Kasumi-1 (cell line): ENCODE results near the gene SMO.
"Not testable (repeated sequence)": the region's sequence is repeated elsewhere in the genome, so short reads cannot be mapped to it uniquely, and the experiment has no call there.

Experiments
- DNase-seq, 2 experiments: peaks; one replicate each; lab custom pipeline; 2025; lab: John Stamatoyannopoulos, UW

SMO gene

DNA sequence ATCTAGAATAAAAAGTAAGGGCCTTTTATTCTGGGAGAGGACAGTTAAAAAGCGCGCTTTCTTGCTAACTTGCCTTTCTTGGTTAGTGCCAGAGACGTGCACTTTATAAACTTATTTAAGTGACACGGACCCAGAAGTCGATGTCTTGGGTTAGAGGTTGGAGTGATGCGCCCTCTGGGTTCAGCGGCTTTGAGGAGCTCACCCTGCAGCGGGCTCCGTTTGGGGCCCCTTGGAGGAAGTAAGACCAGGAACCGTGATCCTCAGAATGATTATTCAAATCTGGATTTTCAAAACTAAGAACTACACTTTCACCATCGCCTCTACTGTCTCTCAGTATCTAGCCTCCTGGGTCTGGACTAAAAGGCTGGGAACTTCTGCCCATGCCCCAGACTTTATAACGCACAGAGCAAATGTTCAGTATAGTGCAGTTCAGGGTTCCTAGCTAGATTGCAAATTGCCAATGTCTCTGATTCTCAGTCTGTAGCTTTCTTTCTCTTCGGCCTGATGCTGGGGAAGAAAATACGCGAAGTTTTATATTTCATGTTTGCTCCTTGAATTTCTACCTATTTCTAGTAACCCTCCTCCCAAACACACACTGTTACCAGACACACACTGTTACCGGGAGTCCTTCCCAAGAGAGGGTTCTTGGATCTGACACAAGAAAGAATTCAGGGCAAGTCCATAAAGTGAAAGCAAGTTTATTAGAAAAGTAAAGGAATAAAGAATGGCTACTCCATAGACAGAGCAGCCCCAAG, 18.6 kb upstream of the SMO start:
- DNase-seq = peak; percentile 68 to 71

DNA sequence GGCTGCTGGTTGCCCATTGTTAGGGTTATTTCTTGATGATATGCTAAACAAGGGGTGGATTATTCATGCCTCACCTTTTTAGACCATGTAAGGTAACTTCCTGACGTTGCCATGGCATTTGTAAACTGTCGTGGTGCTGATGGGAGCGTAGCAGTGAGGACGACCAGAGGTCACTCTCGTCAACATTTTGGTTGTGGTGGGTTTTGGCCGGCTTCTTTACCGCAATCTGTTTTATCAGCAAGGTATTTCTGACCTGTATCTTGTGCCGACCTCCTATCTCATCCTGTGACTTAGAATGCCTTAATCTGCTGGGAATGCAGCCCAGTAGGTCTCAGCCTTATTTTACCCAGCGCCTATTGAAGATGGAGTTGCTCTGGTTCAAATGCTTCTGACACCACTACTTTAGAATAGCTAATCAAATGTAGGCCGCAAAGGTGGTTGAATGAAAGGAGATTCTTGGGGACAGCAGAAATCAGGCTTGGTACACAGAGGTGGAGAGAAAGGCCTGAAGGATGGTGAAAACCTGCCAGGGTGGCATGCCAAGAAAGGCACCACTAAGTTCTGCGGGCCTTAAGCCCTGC, 17.9 kb upstream of the SMO start:
- no peak for DNase-seq

DNA sequence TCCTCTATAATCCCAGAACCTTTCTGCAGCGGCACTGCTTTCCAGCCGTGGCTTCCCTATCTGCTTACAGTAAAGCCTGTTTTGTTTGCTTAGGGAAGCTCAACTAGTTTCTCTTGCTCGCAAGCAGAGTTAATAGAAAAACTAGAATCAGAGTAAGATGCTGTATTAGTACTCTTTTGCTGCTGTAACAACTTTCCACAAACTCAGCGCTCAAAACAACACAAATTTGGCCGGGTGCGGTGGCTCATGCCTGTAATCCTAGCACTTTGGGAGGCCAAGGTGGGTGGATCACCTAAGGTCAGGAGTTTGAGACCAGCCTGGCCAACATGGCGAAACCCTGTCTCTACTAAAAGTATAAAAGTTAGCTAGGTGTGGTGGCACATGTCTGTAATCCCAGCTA, 14.6 kb upstream of the SMO start:
- not testable (repeated sequence) for DNase-seq

DNA sequence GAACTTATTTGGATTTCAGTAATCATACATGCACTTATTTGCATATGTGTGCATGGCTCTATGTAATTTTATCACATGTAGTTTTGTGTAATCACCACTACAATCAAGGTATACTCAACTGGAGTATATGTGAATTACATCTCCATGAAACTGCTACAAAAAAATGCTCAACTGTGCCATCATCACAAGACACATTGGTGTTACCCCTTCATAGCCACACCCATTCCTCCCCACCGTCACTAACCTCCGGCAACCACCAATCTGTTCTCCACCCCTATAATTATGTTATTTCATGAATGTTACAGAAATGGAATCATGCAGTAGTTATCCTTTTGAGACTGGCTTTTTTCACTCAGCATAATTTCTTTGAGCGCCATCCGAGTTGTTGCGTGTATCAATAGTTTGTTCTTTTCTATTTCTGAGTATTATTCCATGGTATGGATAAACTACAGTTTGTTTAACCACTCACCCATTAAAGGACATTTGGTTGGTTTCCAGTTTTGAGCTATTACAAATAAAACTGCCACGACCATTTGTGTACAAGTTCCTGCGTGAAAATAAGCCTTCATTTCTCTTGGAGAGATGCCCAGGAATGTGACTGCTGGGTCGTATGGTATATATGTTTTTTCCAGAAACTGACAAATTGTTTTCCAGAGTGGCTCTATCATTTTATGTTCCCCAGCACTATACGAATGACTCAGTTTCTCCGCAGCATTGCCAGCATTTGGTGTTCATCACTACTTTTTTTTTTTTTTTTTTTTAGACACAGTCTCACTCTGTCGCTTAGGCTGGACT, 11.3 kb upstream of the SMO start:
- peak in 1 of 2 experiments; percentile 13 for DNase-seq

DNA sequence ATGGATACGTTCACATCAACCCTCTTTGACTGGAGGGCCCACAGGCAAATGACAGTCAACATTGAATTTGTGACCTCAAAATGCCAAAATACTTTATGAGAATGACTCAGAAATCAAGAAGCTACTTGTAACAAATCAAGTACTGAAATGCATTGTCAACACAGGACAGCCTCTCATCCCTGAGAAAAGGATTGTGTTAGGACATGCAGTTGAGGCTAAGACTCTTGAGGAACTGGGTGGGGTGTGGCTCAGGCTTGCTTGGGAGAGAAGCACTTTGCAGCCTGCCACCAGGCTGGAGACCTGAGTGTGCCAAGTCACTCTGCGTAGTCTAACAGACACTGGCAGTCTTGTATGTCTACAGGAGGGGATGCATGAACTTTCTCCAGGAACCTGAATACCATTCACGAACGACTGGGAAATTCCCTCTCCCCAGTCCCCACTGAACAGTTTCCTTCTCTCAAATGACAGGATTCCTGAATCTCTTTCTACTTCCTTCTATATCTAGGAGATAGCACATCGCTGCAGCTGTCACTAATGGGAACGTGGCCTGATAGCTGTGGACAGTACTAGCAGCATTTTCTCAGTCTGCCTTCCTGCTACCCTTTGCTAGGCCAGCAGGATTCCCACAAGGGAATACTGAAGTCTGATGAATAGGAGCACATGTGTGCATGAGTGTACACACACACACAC, 3.3 kb upstream of the SMO start:
- no peak for DNase-seq

DNA sequence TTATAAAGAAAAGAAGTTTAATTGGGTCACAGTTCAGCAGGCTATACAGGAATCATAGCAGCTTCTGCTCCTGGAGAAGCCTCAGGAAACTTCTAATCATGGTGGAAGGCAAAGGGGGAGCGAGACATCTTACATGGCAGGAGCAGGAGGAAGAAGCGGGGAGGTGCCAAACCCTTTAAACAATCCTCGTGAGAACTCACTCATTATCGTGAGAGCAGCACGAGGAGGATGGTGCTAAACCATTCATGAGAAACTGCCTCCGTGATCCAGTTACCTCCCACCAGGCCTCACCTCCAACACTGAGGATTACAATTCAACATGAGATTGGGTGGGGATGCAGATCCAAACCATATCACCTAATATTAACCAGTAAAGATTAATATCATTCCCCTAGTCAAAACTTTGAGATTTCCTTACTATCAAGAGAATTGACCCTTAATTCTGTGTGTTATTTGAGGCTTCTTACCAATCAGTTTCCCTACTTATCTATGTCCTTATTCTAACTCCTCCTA, 1.6 kb upstream of the SMO start:
- no peak for DNase-seq

DNA sequence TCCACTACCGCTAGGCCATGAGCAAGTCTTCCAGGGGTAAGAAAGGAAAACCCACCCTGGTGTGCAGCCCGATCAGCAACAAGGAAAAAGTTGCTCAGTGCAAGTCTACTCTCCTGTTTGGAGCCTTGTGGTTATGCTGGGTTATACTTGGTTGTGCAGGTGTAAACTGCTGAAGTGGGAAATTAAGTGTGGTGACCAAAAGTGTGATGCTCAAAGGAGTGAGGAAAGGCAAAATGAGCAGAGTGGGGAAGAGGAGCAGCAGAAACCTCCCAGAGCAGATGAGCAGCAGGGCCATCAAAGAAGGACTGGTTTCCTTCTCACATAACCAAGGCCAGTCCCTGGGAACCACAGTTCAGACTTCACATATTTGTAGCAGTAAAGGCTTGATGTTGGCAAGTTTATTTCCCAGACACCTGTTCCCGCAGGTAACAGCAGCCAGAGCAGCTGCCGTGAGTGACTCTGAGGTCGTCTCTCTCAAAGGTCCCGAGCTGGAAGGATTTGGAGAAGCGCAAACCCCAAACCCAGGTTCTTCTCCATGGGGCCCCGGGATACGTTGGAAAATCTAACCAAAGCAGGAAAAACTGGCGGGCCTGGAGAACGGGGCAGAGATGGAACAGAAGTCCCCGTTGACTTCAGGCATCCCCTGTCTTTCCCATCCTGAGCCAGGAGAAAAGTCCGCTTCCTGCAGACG, 607 bp upstream of the SMO start:
- no peak for DNase-seq

DNA sequence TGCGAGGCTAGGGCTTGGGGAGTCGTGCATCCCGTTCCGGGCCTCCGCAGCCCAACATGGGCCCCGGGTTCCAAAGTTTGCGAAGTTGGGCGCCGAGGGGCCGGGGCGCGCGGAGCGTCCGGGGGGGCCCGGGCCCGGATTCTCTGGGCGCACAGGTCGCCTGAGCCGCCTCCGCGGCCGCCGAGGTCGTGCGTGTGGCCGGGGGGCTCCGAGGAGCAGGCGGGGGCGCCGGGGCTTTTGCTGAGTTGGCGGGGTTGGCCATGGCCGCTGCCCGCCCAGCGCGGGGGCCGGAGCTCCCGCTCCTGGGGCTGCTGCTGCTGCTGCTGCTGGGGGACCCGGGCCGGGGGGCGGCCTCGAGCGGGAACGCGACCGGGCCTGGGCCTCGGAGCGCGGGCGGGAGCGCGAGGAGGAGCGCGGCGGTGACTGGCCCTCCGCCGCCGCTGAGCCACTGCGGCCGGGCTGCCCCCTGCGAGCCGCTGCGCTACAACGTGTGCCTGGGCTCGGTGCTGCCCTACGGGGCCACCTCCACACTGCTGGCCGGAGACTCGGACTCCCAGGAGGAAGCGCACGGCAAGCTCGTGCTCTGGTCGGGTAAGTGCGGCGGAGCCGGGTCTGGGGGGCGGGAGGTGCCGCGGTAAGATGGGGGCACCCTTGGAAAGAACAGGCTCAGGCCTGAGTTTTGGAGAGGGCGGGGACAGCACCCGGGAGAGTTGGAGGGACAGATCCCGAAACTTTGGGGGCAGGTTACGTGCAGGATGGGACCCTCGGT, 643 bp downstream of the SMO start:
- DNase-seq = no peak

DNA sequence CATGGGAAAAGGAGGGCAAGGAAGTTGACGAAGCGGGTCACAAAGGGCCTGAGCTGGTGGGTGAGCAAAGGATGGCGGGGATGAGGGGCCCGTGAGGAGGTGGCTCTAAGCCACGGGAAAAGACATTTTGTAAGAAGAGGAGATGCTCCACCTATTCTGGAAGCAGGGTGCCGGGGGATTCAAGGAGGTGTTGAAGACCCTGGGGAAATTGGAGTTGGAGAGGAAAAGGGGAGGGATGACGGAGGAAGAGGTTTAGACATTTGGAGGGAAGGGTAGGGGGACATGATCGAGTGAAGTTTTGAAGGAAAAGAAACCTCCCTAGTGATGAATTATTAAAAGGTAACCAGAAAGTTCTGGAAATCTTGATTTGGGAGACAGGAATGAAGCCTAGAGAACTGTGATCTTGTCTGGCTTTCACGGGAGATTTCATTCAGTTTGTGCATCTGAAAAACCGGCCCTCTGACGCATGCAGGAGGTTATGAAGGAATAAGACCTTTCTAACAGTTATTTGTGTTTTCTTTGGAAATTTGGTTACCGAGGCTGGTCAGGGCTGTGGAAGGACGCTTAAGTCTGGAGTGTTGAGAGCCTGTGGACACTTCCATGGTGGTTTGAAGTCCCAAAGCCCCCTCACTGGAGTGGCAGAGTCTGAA, 1.4 kb downstream of the SMO start:
- DNase-seq = no peak

DNA sequence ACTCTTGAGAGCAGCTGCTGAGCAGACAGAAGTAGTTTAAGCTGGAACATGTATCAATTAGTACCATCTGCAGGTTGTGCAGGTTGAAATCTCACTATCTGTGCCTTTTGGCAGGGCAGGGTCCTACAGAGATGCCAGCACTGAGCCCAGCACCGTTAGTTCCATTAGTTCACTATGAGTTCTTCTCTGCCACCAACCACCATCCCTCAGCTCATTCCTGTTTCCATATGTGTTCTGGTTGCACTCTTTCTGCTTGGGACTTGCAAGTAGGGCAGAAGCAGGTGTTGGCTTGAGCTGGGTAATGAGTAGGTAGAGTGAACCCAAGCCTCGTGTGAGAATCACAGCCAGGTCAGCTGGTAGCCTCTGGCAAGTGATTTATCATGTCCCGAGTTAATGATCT, 2.8 kb downstream of the SMO start:
- DNase-seq = no peak

DNA sequence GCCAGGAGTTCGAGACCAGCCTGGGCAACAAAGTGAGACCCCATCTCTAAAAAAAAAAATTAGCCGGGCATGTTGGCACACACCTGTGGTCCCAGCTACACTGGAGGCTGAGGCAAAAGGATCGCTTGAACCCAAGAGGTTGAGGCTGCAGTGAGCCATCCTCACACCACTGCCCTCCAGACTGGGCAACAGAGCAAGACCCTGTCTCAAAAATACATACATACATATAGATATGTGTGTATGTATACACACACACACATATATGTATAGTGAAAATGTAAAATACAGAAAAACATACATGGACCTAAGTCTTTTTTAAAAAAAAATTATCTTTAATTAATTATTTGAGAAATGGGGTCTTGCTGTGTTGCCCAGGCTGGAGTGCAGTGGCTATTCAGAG, 5.5 kb downstream of the SMO start:
- DNase-seq = no peak

DNA sequence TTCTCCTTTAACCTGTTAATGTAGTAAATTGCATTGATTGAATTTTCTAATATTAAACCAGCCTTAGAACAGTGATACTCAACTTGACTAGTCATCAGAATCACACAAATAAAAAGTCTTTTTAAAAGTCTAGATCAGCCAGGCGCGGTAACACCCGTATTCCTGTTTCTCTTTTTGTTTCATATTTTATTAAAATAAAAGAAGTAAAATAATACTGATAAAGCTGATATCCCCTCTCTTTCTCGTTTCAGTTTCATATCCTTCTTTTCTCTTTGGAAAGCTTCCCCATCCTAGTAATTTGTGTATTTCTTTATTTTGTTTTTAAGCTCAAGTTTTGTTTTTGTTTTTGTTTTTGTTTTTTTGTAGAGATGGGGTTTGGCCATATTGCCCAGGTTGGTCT, 9.3 kb downstream of the SMO start:
- DNase-seq = no peak

DNA sequence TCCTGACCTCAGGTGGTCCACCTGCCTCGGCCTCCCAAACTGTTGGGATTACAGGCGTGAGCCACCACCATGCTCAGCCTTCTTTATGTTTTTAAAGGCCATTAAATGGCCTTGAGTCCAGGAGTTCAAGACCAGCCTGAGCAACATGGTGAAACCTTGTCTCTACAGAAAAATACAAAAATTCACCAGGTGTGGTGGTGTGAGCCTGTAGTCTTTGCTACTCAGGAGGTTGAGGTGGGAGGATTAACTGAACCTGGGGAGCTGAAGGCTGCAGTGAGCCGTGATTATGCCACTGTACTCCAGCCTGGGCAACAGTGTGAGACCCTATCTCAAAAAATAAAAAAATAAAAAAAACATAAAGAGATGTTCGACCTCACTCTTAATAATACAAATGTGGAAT, 11.0 kb downstream of the SMO start:
- no peak for DNase-seq

DNA sequence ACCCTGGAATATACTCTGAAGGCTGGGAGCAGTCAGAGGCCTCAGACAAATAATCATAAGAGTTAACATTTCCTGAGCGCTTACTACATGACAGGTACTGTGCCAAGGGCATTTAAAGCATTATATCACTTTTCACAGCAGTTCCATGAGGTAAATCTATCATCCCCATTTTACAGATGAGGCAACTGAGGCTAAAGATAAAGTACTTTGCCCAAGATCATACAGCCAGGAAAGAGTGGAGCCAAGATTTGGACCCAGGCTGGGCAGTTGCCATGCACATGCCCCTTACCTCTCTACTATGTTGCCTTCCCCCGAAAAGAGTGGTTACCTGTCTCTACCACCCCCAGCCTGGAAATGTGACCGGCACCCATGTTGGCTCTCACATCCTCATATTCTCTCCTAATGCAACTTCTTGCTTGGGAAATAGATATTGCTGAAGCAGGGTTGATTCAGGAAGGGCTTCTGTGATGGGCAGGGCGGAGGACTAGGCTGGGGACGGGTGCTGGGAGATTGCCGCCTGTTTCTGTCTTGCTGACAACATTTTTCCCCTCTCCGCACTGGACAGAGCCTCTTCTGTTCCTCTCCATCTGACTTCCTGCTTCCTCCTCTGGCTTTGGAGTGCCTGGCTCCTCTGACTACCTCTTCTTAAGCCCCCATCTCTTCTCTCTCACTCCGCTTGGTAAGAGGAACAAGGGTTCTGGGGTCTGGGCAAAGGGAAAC, 13.8 kb downstream of the SMO start:
- peak in 1 of 2 experiments; percentile 7 for DNase-seq

DNA sequence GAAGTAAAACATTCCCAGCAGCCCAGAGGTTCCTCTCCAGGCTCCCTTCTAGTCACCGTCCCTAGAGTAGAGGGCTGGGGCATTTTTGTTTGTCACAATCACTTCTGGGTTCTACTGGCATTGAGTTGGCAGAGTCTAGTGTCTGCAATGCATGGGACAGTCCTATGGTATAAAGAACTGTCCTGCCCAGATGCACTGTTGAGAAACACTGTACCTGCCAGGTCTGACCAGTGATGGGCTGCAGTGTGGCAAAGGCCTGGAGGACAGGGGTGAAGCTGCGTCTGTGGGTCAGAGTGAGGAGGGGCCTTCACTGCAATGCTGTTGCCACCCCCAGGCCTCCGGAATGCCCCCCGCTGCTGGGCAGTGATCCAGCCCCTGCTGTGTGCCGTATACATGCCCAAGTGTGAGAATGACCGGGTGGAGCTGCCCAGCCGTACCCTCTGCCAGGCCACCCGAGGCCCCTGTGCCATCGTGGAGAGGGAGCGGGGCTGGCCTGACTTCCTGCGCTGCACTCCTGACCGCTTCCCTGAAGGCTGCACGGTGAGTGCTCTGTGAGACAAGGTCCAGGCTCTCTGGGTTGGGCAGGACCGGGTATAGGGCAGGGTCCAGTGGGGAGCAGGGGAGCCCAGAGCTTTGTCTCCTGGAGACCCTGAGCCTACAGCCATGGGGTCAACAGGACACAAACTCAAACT, 14.8 kb downstream of the SMO start:
- no peak for DNase-seq

DNA sequence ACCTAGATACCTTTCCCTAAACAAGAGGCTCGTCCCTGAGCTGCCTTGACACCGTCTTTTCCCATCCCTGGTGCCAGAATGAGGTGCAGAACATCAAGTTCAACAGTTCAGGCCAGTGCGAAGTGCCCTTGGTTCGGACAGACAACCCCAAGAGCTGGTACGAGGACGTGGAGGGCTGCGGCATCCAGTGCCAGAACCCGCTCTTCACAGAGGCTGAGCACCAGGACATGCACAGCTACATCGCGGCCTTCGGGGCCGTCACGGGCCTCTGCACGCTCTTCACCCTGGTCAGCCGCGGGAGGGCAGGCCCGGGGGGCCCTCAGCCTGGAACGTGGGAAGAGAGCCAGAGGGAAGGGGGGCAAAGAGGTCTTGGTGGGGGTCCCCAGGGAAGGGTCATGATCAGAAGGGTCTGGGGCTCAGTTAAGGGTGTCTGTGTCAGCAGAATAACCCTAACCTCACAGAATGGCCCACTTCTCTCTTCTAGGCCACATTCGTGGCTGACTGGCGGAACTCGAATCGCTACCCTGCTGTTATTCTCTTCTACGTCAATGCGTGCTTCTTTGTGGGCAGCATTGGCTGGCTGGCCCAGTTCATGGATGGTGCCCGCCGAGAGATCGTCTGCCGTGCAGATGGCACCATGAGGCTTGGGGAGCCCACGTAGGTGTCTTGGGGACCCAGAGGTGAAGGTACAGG, 16.8 kb downstream of the SMO start:
- no peak for DNase-seq

DNA sequence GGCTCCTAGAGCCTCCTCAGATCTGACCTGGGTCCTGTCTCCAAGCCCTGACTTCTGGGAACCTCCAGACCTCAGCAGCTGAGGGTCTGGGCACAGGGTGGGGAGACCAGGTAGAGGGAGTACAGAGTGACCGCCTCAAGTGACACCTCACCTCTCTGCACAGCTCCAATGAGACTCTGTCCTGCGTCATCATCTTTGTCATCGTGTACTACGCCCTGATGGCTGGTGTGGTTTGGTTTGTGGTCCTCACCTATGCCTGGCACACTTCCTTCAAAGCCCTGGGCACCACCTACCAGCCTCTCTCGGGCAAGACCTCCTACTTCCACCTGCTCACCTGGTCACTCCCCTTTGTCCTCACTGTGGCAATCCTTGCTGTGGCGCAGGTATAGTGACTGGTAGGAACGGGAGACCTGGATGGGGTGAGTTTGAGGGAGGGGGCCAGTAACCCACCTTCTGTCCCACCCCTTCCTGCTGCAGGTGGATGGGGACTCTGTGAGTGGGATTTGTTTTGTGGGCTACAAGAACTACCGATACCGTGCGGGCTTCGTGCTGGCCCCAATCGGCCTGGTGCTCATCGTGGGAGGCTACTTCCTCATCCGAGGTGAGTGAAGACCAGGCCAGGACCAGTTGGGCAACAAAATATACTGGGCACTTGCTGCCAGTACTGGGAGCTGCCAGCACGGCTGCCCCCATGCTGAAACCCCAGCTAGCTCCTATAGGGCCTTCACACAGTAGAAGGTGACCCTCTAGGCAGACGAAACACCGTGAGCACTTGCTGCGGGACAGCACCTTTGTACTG, 17.8 kb downstream of the SMO start:
- DNase-seq = no peak

DNA sequence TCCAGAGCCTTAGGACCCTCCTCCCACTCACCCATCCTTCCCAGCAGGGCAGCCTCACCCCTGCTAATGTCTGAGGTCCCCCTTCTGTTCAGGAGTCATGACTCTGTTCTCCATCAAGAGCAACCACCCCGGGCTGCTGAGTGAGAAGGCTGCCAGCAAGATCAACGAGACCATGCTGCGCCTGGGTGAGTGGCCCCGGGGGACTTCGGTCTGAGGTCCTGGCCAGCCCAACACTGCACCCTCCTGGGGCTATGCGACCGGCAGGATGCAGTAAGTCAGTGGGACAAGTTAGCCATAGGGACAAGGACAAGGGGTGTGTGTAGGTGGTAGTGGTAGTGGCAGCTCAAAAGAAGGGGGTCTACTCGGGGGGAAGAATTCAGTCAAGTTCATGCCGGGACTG, 20.2 kb downstream of the SMO start:
- DNase-seq = no peak
